ENCODE data around the gene E2F7. TPM values are rescaled to one million over a fixed set of nuclear protein-coding genes. Genes with fewer than 3 reads are reported as not detected.
"Not testable (repeated sequence)": the region's sequence is repeated elsewhere in the genome, so short reads cannot be mapped to it uniquely, and the experiment has no call there.

E2F7 gene
- total RNA-seq, 1 donor, result 0.10 TPM

- no peaks in the 10 kb centered on the region for H3K27me3 ChIP-seq (ENCODE audit: insufficient read depth, low read length)
Observed at GRCh38 chr12:77079631-77080030, 14.3 kb upstream of the E2F7 start.

GRCh38 chr12:77078231-77078630, 12.9 kb upstream of the E2F7 start:
- Histone ChIP-seq H3K9me3 (ENCODE audit: low read depth, low read length) (no peaks in the 10 kb centered on the region), H3K27me3 (ENCODE audit: insufficient read depth, low read length) (no peaks in the 10 kb centered on the region), H3K4me1 (ENCODE audit: insufficient read depth, low read length) (no peaks in the 10 kb centered on the region), H3K4me3 (ENCODE audit: low read length) (no peak overlapping the region)

More at GRCh38 chr12:77079631-77080030, 14.3 kb upstream of the E2F7 start:
- no peaks in the 10 kb centered on the region for H3K4me1 ChIP-seq (ENCODE audit: insufficient read depth, low read length)
- no peaks in the 10 kb centered on the region for H3K9me3 ChIP-seq (ENCODE audit: low read depth, low read length)
- H3K4me3 ChIP-seq (ENCODE audit: low read length), result no peak overlapping the region

- no peaks in the 10 kb centered on the region for H3K27me3 ChIP-seq (ENCODE audit: insufficient read depth, low read length)
- no peak overlapping the region for H3K4me3 ChIP-seq (ENCODE audit: low read length)
- no peaks in the 10 kb centered on the region for H3K9me3 ChIP-seq (ENCODE audit: low read depth, low read length)
- H3K4me1 ChIP-seq (ENCODE audit: insufficient read depth, low read length), result no peaks in the 10 kb centered on the region
Observed at GRCh38 chr12:77076886-77077285, 11.5 kb upstream of the E2F7 start.

GRCh38 chr12:77073894-77074293, 8.5 kb upstream of the E2F7 start:
- H3K9me3 ChIP-seq (ENCODE audit: low read depth, low read length); H3K27me3 ChIP-seq (ENCODE audit: insufficient read depth, low read length); H3K4me1 ChIP-seq (ENCODE audit: insufficient read depth, low read length); H3K4me3 ChIP-seq (ENCODE audit: low read length): not testable (repeated sequence)

GRCh38 chr12:77072833-77073495, 7.6 kb upstream of the E2F7 start:
- Histone ChIP-seq H3K27me3 (ENCODE audit: insufficient read depth, low read length) (no peaks in the 10 kb centered on the region), H3K9me3 (ENCODE audit: low read depth, low read length) (no peaks in the 10 kb centered on the region), H3K4me1 (ENCODE audit: insufficient read depth, low read length) (no peaks in the 10 kb centered on the region)

GRCh38 chr12:77070800-77071449, 5.6 kb upstream of the E2F7 start:
- peaks cover 3% of the 10 kb centered on the region for H3K4me1 ChIP-seq (ENCODE audit: insufficient read depth, low read length)
- H3K4me3 ChIP-seq (ENCODE audit: low read length), result no peak overlapping the region
- no peaks in the 10 kb centered on the region for H3K9me3 ChIP-seq (ENCODE audit: low read depth, low read length)
- H3K27me3 ChIP-seq (ENCODE audit: insufficient read depth, low read length), result no peaks in the 10 kb centered on the region

More at GRCh38 chr12:77072833-77073495, 7.6 kb upstream of the E2F7 start:
- no peak overlapping the region for H3K4me3 ChIP-seq (ENCODE audit: low read length)

- Histone ChIP-seq H3K27me3 (ENCODE audit: insufficient read depth, low read length) (no peaks in the 10 kb centered on the region), H3K4me3 (ENCODE audit: low read length) (no peak overlapping the region), H3K4me1 (ENCODE audit: insufficient read depth, low read length) (peaks cover 4% of the 10 kb centered on the region), H3K9me3 (ENCODE audit: low read depth, low read length) (no peaks in the 10 kb centered on the region)
Observed at GRCh38 chr12:77070382-77070781, 5.0 kb upstream of the E2F7 start.

- H3K9me3 ChIP-seq (ENCODE audit: low read depth, low read length), result no peaks in the 10 kb centered on the region
- peaks cover 34% of the 10 kb centered on the region for H3K4me1 ChIP-seq (ENCODE audit: insufficient read depth, low read length)
- peaks cover 12% of the 10 kb centered on the region for H3K27me3 ChIP-seq (ENCODE audit: insufficient read depth, low read length)
- H3K4me3 ChIP-seq (ENCODE audit: low read length), result peak overlapping the region; percentile 52
Observed at GRCh38 chr12:77064896-77065360, 441 bp downstream of the E2F7 start.

- peaks cover 35% of the 10 kb centered on the region for H3K4me1 ChIP-seq (ENCODE audit: insufficient read depth, low read length)
- no peak overlapping the region for H3K4me3 ChIP-seq (ENCODE audit: low read length)
- no peaks in the 10 kb centered on the region for H3K9me3 ChIP-seq (ENCODE audit: low read depth, low read length)
- peaks cover 12% of the 10 kb centered on the region for H3K27me3 ChIP-seq (ENCODE audit: insufficient read depth, low read length)
Observed at GRCh38 chr12:77062846-77063461, 2.4 kb downstream of the E2F7 start.

- Histone ChIP-seq H3K9me3 (ENCODE audit: low read depth, low read length) (no peaks in the 10 kb centered on the region), H3K27me3 (ENCODE audit: insufficient read depth, low read length) (peaks cover 12% of the 10 kb centered on the region), H3K4me1 (ENCODE audit: insufficient read depth, low read length) (peaks cover 35% of the 10 kb centered on the region), H3K4me3 (ENCODE audit: low read length) (no peak overlapping the region)
Observed at GRCh38 chr12:77062396-77062795, 3.0 kb downstream of the E2F7 start.

GRCh38 chr12:77060883-77061240, 4.5 kb downstream of the E2F7 start:
- Histone ChIP-seq H3K4me1 (ENCODE audit: insufficient read depth, low read length) (peaks cover 32% of the 10 kb centered on the region), H3K4me3 (ENCODE audit: low read length) (no peak overlapping the region)

GRCh38 chr12:77060136-77060882, 5.1 kb downstream of the E2F7 start:
- no peaks in the 10 kb centered on the region for H3K9me3 ChIP-seq (ENCODE audit: low read depth, low read length)
- H3K4me3 ChIP-seq (ENCODE audit: low read length), result no peak overlapping the region

More at GRCh38 chr12:77060883-77061240, 4.5 kb downstream of the E2F7 start:
- H3K9me3 ChIP-seq (ENCODE audit: low read depth, low read length), result no peaks in the 10 kb centered on the region
- H3K27me3 ChIP-seq (ENCODE audit: insufficient read depth, low read length), result peaks cover 12% of the 10 kb centered on the region

GRCh38 chr12:77058740-77059139, 6.6 kb downstream of the E2F7 start:
- Histone ChIP-seq H3K4me1 (ENCODE audit: insufficient read depth, low read length) (peaks cover 22% of the 10 kb centered on the region), H3K4me3 (ENCODE audit: low read length) (no peak overlapping the region), H3K27me3 (ENCODE audit: insufficient read depth, low read length) (peaks cover 7% of the 10 kb centered on the region), H3K9me3 (ENCODE audit: low read depth, low read length) (no peaks in the 10 kb centered on the region)

More at GRCh38 chr12:77060136-77060882, 5.1 kb downstream of the E2F7 start:
- Histone ChIP-seq H3K27me3 (ENCODE audit: insufficient read depth, low read length) (peaks cover 12% of the 10 kb centered on the region), H3K4me1 (ENCODE audit: insufficient read depth, low read length) (peaks cover 31% of the 10 kb centered on the region)

GRCh38 chr12:77054851-77055250, 10.5 kb downstream of the E2F7 start:
- Histone ChIP-seq H3K27me3 (ENCODE audit: insufficient read depth, low read length) (no peaks in the 10 kb centered on the region), H3K9me3 (ENCODE audit: low read depth, low read length) (no peaks in the 10 kb centered on the region), H3K4me3 (ENCODE audit: low read length) (no peak overlapping the region), H3K4me1 (ENCODE audit: insufficient read depth, low read length) (peaks cover under 1% of the 10 kb centered on the region)

- no peaks in the 10 kb centered on the region for H3K9me3 ChIP-seq (ENCODE audit: low read depth, low read length)
- no peak overlapping the region for H3K4me3 ChIP-seq (ENCODE audit: low read length)
- H3K27me3 ChIP-seq (ENCODE audit: insufficient read depth, low read length), result no peaks in the 10 kb centered on the region
- H3K4me1 ChIP-seq (ENCODE audit: insufficient read depth, low read length), result no peaks in the 10 kb centered on the region
Observed at GRCh38 chr12:77053259-77053658, 12.1 kb downstream of the E2F7 start.

Data from mononuclear cell (primary cell).